Measurements from ENCODE around the gene KAT6B. TPM values are rescaled to one million over a fixed set of nuclear protein-coding genes. Genes with fewer than 3 reads are reported as not detected.

KAT6B gene
- total and polyA plus RNA-seq, 2 of the 8 experiments (the other 6 are each of a cell fraction or from before 2014, with no cell fraction given) = 7.3 to 30.8 TPM

DNA sequence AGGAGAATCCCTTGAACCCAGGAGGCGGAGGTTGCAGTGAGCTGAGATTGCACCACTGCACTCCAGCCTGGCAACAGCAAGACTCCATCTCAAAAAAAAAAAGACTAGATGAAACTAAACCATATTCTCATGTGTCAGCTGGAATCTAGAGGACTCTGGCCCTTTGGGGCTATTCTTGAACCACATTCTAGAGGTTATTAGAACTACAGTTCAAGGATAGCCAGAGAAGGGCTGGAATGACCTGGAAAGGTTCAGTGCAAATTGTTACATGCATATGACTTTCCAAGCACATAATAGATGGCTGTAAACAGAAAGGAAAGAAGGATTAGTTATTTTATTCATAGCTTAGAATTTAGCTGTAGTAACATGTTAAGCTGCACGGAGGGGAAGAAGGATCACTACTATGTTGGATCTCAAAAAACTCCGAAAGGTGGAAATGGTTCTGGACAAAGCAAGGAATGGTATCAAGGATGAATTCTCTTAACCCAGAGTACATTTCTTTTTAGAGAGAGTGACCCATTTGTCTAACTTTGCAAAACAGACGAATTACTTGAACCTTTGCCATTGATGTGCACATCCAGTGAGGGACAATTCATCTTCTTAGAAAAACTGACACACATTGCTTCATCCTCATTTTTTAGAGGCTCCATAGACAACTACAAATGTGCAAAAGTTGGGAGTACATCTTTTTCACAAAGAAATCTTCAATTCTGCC is 161.1 kb downstream of the KAT6B start:
- no peak overlapping the region for H2BK5ac ChIP-seq (ENCODE audit: low read depth, low read length)
- FAIRE-seq = no peak
- DNase-seq (ENCODE audit: low read depth in 1 of 2, low spot score in 2 of 2) = no peak
- POLR2A ChIA-PET (ENCODE audit: partially characterized antibody) = no interaction called here
- CTCF ChIA-PET (ENCODE audit: partially characterized antibody) = interaction anchor here (0.6 to 3.5 kb wide), 5 partner anchors 11 to 239 kb away, joined by 3 to 10 read pairs (median 3); no protein-coding TSS in a partner anchor
- no peak overlapping the region for H2AK5ac ChIP-seq (ENCODE audit: low read depth, low read length)
- H3K4me2 ChIP-seq (ENCODE audit: insufficient read depth in 1 of 2, low read depth in 2 of 2, low read length in 2 of 2) = no peak overlapping the region
- H3K14ac ChIP-seq (ENCODE audit: insufficient read length) = no peak overlapping the region
- no peak overlapping the region for H3K18ac ChIP-seq (ENCODE audit: extremely low read depth, low read length)
- H3K9ac ChIP-seq (replicated peaks in 1 of 4; ENCODE audit: extremely low read depth in 1 of 4, low read depth in 3 of 4, low read length in 3 of 4) = no peak overlapping the region
- H3K23me2 ChIP-seq (ENCODE audit: low read depth, low read length) = no peaks in the 10 kb centered on the region
- no peaks in the 10 kb centered on the region for H4K20me1 ChIP-seq (replicated peaks in 1 of 2; ENCODE audit: control insufficient read depth in 1 of 2, insufficient read depth in 2 of 2, low read length in 2 of 2)
- H4K91ac ChIP-seq (replicated peaks; ENCODE audit: insufficient read length, low read length) = no peak overlapping the region
- TF ChIP-seq E2F6 (IDR thresholded peaks at IDR 0.05) (no peak), ATF3 (IDR thresholded peaks at IDR 0.05; ENCODE audit: insufficient read depth, low read depth, low read length) (no peak), ASH2L (IDR thresholded peaks at IDR 0.05; ENCODE audit: low read length) (no peak), HDAC6 (IDR thresholded peaks at IDR 0.05; ENCODE audit: low read depth, low read length) (no peak), NANOG (IDR thresholded peaks at IDR 0.05; ENCODE audit: insufficient read depth, low read depth, low read length, poor library complexity, severe bottlenecking) (no peak)
- no peak overlapping the region for H3K27ac ChIP-seq (ENCODE audit: low read depth, low read length)
- H2BK120ac ChIP-seq (replicated peaks; ENCODE audit: low read depth, low read length) = no peak overlapping the region
- no peaks in the 10 kb centered on the region for H3K27me3 ChIP-seq (replicated peaks in 1 of 4; ENCODE audit: control insufficient read depth in 3 of 4, extremely low read depth in 1 of 4, insufficient read depth in 3 of 4, low read length in 3 of 4)
- H3K4me1 ChIP-seq (replicated peaks in 1 of 4; ENCODE audit: control insufficient read depth in 3 of 4, insufficient read depth in 4 of 4, low read length in 3 of 4) = no peaks in the 10 kb centered on the region
- H3K9me3 ChIP-seq (ENCODE audit: insufficient read depth in 2 of 2, low read depth in 1 of 2, low read length in 1 of 2) = no peaks in the 10 kb centered on the region
- H2BK12ac ChIP-seq (ENCODE audit: low read depth, low read length) = no peak overlapping the region
- H2BK15ac ChIP-seq (ENCODE audit: low read length) = no peak overlapping the region
- H3K79me1 ChIP-seq (ENCODE audit: low read depth, low read length) = no peaks in the 10 kb centered on the region; the same call in 1 of the 2 replicates
- WGBS, 2 experiments (ENCODE audit: extremely low coverage in 1 of 2, insufficient coverage in 1 of 2, insufficient read length in 1 of 2, insufficient replicate concordance in 2 of 2, low coverage in 1 of 2, low lambda C conversion rate in 2 of 2, missing lambda C conversion rate in 1 of 2) = 89% methylated on average over 4 of the region's 4 CpGs; no CpG with 5 or more reads in 1 of the 2 experiments
- peaks cover 0 to 3% (median 1%) of the 10 kb centered on the region in 4 experiments; a peak in 2 of 8 replicates for H3K36me3 ChIP-seq (ENCODE audit: control insufficient read depth in 2 of 4, insufficient read depth in 4 of 4, low read length in 3 of 4)
- no peak overlapping the region for H2BK20ac ChIP-seq (ENCODE audit: low read length)
- no peak overlapping the region for H4K5ac ChIP-seq (ENCODE audit: insufficient read length, low read depth, low read length)
- no peak overlapping the region for H3K4me3 ChIP-seq (ENCODE audit: extremely low read depth in 1 of 4, insufficient read depth in 2 of 4, low read depth in 3 of 4, low read length in 4 of 4)
- H3K23ac ChIP-seq (ENCODE audit: insufficient read length) = no peak overlapping the region
- no peak overlapping the region for H3K4ac ChIP-seq (replicated peaks; ENCODE audit: insufficient read length, low read depth, low read length)
- H3K56ac ChIP-seq (replicated peaks; ENCODE audit: insufficient read length, low read depth, low read length) = no peak overlapping the region
- H4K8ac ChIP-seq (ENCODE audit: extremely low read depth, insufficient read depth, low read length) = no peak overlapping the region
- H2AFZ ChIP-seq (ENCODE audit: low read length) = no peak overlapping the region
- no peaks in the 10 kb centered on the region for H3K79me2 ChIP-seq (ENCODE audit: control insufficient read depth in 1 of 2, insufficient read depth in 2 of 2, low read length in 2 of 2)

Data from H1 (cell line).